Neural progenitor cell (in vitro differentiated cells): ENCODE measurements around the gene ZNF41. TPM values are rescaled to one million over a fixed set of nuclear protein-coding genes. Genes with fewer than 3 reads are reported as not detected.

ENCODE experiments used
- DNase-seq: peaks from one replicate; pipeline ENCODE4 v3.0.0-alpha.2; 2016; ENCODE audit warnings: low spot score
- H2AFZ ChIP-seq: fragments of 200-600 bp; sonication (generic); replicated peaks from 2 replicates; pipeline ENCODE4 v1.6.1; 2016; ENCODE audit warnings: antibody characterized with exemption
- H3F3A ChIP-seq: fragments of 200-600 bp; sonication (generic); 2 replicates; pipeline ENCODE4 v1.6.1; 2016; ENCODE audit warnings: antibody characterized with exemption, low read depth
- H3K27ac ChIP-seq: fragments of 200-600 bp; sonication (generic); 2 replicates; pipeline ENCODE4 v1.5.1; 2016; ENCODE audit warnings: mild to moderate bottlenecking
- H3K27me3 ChIP-seq: fragments of 200-600 bp; sonication (generic); 2 replicates; pipeline ENCODE4 v1.6.1; 2016; ENCODE audit warnings: mild to moderate bottlenecking, moderate library complexity
- H3K36me3 ChIP-seq: fragments of 200-600 bp; sonication (generic); 2 replicates; pipeline ENCODE4 v1.5.1; 2016
- H3K4me1 ChIP-seq: fragments of 200-600 bp; sonication (generic); 2 replicates; pipeline ENCODE4 v1.6.1; 2016; ENCODE audit warnings: mixed run types
- H3K4me2 ChIP-seq: fragments of 200-600 bp; sonication (generic); 2 replicates; pipeline ENCODE4 v1.6.1; 2016
- H3K4me3 ChIP-seq: fragments of 200-600 bp; sonication (generic); 2 replicates; pipeline ENCODE4 v1.5.1; 2016
- H3K79me2 ChIP-seq: fragments of 200-600 bp; sonication (generic); 2 replicates; pipeline ENCODE4 v1.6.1; 2016; ENCODE audit warnings: low read depth
- H3K9ac ChIP-seq: fragments of 200-600 bp; sonication (generic); 2 replicates; pipeline ENCODE4 v1.6.1; 2016
- H3K9me3 ChIP-seq: fragments of 200-600 bp; sonication (generic); 2 replicates; pipeline ENCODE4 v1.5.1; 2016; ENCODE audit warnings: low read depth
- H4K20me1 ChIP-seq: fragments of 200-600 bp; sonication (generic); 2 replicates; pipeline ENCODE4 v1.6.1; 2016; ENCODE audit warnings: low read depth
- H3K27ac Mint-ChIP-seq: 3 replicates; pipeline ENCODE4 v1.8.0; 2021; ENCODE audit warnings: mixed read lengths
- H3K27me3 Mint-ChIP-seq: 2 replicates; pipeline ENCODE4 v1.8.0; 2022; ENCODE audit warnings: low read depth, mild to moderate bottlenecking, inconsistent platforms, moderate library complexity, mixed read lengths; ENCODE audit not compliant: insufficient read depth
- H3K36me3 Mint-ChIP-seq: 3 replicates; pipeline ENCODE4 v1.8.0; 2021; ENCODE audit warnings: mixed read lengths
- H3K4me1 Mint-ChIP-seq: 3 replicates; pipeline ENCODE4 v1.8.0; 2021; ENCODE audit warnings: mixed read lengths
- H3K4me3 Mint-ChIP-seq: 3 replicates; pipeline ENCODE4 v1.8.0; 2021; ENCODE audit warnings: mild to moderate bottlenecking, moderate library complexity, mixed read lengths
- H3K9me3 Mint-ChIP-seq: 3 replicates; pipeline ENCODE4 v1.8.0; 2020; ENCODE audit warnings: mixed read lengths
- EZH2 ChIP-seq: fragments of 200-600 bp; sonication (generic); IDR thresholded peaks from 2 replicates; pipeline ENCODE4 v1.6.1; 2017; ENCODE audit warnings: antibody characterized with exemption, mild to moderate bottlenecking, moderate library complexity
- EZH2phosphoT487 ChIP-seq: fragments of 200-600 bp; sonication (generic); IDR thresholded peaks from 2 replicates; pipeline ENCODE4 v1.6.1; 2017; ENCODE audit warnings: antibody characterized with exemption
- total RNA-seq: library from RNA; depleted of rRNA; stranded (reverse); fragments of >200 nt; gene quantifications from 2 replicates; pipeline ENCODE4 v1.2.3, GENCODE V29; 2015; ENCODE audit warnings: low replicate concordance
- TF ChIP-seq, protein P1 (sequence below): fragments of 200-600 bp; sonication (generic); IDR thresholded peaks from 2 replicates; pipeline ENCODE4 v1.5.1; 2017; ENCODE audit warnings: antibody characterized with exemption, mild to moderate bottlenecking

Gene ZNF41
- total RNA-seq, 1 donor from 2014 or later = 5.1 TPM

DNA sequence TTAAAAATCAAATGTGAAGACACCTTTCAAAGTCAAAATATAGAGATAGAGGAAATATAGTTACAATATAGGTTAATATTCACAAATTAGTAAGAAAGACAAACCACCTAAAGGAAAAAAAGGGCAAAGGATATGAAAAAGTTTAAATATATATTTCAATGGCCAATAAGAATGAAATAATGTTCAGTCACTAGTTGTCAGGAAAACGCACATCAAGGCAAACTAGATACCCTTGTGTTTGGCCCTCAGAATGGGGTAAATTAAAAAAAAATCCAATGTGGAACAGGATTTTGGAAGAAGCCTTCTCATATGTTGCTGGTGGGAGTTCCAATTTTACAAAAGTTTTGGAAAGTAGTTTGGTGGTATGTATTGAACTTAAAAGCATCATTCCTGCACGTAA, 2.4 kb downstream of the ZNF41 start:
- TF ChIP-seq EZH2phosphoT487 = no peak
- no peak for TF ChIP-seq EZH2
- TF ChIP-seq, protein P1, sequence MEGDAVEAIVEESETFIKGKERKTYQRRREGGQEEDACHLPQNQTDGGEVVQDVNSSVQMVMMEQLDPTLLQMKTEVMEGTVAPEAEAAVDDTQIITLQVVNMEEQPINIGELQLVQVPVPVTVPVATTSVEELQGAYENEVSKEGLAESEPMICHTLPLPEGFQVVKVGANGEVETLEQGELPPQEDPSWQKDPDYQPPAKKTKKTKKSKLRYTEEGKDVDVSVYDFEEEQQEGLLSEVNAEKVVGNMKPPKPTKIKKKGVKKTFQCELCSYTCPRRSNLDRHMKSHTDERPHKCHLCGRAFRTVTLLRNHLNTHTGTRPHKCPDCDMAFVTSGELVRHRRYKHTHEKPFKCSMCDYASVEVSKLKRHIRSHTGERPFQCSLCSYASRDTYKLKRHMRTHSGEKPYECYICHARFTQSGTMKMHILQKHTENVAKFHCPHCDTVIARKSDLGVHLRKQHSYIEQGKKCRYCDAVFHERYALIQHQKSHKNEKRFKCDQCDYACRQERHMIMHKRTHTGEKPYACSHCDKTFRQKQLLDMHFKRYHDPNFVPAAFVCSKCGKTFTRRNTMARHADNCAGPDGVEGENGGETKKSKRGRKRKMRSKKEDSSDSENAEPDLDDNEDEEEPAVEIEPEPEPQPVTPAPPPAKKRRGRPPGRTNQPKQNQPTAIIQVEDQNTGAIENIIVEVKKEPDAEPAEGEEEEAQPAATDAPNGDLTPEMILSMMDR = no peak
- H3K27ac ChIP-seq = no peak overlapping the region
- no peak overlapping the region for H3K27ac Mint-ChIP-seq
- H3K36me3 ChIP-seq = no peaks in the 10 kb centered on the region
- H3F3A ChIP-seq = no peaks in the 10 kb centered on the region
- no peaks in the 10 kb centered on the region for H3K4me1 ChIP-seq
- no peaks in the 10 kb centered on the region for H3K27me3 Mint-ChIP-seq
- peaks cover 24% of the 10 kb centered on the region for H3K79me2 ChIP-seq
- H3K36me3 Mint-ChIP-seq = no peaks in the 10 kb centered on the region
- H4K20me1 ChIP-seq = no peaks in the 10 kb centered on the region
- H3K9me3 Mint-ChIP-seq = peaks cover 13% of the 10 kb centered on the region
- H3K4me1 Mint-ChIP-seq = peaks cover 19% of the 10 kb centered on the region
- no peak overlapping the region for H3K9ac ChIP-seq
- no peak for DNase-seq
- H3K4me3 Mint-ChIP-seq = no peak overlapping the region
- no peaks in the 10 kb centered on the region for H3K27me3 ChIP-seq
- H3K4me2 ChIP-seq = no peak overlapping the region
- no peak overlapping the region for H3K4me3 ChIP-seq
- H2AFZ ChIP-seq = no peak overlapping the region
- H3K9me3 ChIP-seq = no peaks in the 10 kb centered on the region

DNA sequence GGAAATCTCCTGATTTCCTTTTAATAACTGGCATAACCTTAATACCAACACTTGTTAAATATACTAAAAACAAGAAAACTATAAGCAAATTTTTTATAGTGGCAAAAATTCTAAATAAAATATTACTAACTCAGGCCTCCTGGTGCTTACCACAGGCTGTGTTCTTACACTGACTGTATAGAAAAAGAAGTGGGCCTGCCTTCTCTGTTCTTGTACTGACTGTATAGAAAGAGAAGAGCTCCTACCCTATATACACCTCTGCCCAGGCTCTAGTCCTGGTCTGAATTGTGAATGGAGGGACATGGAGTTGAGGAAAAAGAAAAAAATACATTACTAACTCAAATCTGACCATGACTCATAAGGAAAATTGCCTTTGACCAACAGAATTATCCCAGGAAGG, 7.5 kb downstream of the ZNF41 start:
- H3K27ac Mint-ChIP-seq = no peak overlapping the region
- H3K36me3 Mint-ChIP-seq = no peaks in the 10 kb centered on the region
- no peak overlapping the region for H3K9ac ChIP-seq

DNA sequence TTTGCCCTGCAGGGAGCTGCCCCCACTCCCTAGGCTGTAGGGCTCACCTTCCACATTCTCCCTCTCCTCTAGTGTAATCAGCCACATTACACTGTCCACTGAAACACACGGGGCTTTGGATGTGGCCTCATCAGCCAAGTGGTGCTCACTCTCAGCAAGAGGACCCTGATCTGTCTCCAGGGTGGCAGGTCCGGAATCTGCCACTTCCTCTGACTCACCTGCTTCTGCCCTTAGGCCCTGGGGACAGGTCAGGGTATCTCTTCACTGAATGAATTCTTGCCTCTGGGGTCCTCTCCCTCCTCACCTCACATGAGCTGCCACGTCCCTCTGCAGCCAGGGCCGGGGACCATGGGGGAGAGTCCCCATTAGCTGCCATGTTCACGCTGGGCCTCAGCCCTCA, 15.9 kb downstream of the ZNF41 start:
- TF ChIP-seq EZH2phosphoT487 (no peak), EZH2 (no peak)
- TF ChIP-seq, protein P1 = no peak
- no peaks in the 10 kb centered on the region for H3K36me3 ChIP-seq
- no peak overlapping the region for H3K27ac ChIP-seq
- H3K4me1 Mint-ChIP-seq = no peaks in the 10 kb centered on the region
- no peaks in the 10 kb centered on the region for H3K79me2 ChIP-seq
- H3K9ac ChIP-seq = no peak overlapping the region
- H2AFZ ChIP-seq = no peak overlapping the region
- H3K27me3 ChIP-seq = no peaks in the 10 kb centered on the region
- H3K4me3 ChIP-seq = no peak overlapping the region
- H3K27ac Mint-ChIP-seq = no peak overlapping the region
- H4K20me1 ChIP-seq = no peaks in the 10 kb centered on the region
- H3K36me3 Mint-ChIP-seq = peaks cover 6% of the 10 kb centered on the region
- H3K27me3 Mint-ChIP-seq = no peaks in the 10 kb centered on the region
- no peaks in the 10 kb centered on the region for H3K9me3 ChIP-seq
- H3K4me2 ChIP-seq = no peak overlapping the region
- H3F3A ChIP-seq = no peaks in the 10 kb centered on the region
- DNase-seq = no peak
- no peak overlapping the region for H3K4me3 Mint-ChIP-seq
- no peaks in the 10 kb centered on the region for H3K4me1 ChIP-seq
- H3K9me3 Mint-ChIP-seq = peaks cover 16% of the 10 kb centered on the region

More for the DNA sequence above, 7.5 kb downstream of the ZNF41 start:
- Histone ChIP-seq H4K20me1 (no peaks in the 10 kb centered on the region), H3K9me3 (no peaks in the 10 kb centered on the region), H3K4me2 (no peak overlapping the region), H3K4me1 (no peaks in the 10 kb centered on the region), H3F3A (no peaks in the 10 kb centered on the region), H3K79me2 (no peaks in the 10 kb centered on the region), H3K27ac (no peak overlapping the region), H2AFZ (no peak overlapping the region), H3K27me3 (no peaks in the 10 kb centered on the region), H3K4me3 (no peak overlapping the region), H3K36me3 (no peaks in the 10 kb centered on the region)
- TF ChIP-seq EZH2phosphoT487 = no peak
- TF ChIP-seq, protein P1 = no peak
- TF ChIP-seq EZH2 = no peak
- Mint-ChIP-seq H3K4me3 (no peak overlapping the region), H3K9me3 (peaks cover 20% of the 10 kb centered on the region), H3K27me3 (no peaks in the 10 kb centered on the region), H3K4me1 (no peaks in the 10 kb centered on the region)
- DNase-seq = no peak
